WERI-Rb-1 (cell line): ENCODE results near the gene TRAPPC11.
A peak's percentile ranks its signal among the peaks of the same experiment; 100 is the strongest.

ENCODE experiments used
- DNase-seq: peaks from one replicate; pipeline ENCODE4 v3.0.0-alpha.2; 2020
- H3K27ac ChIP-seq: fragments of 250-450 bp; sonication (Bioruptor Pico); 2 replicates; pipeline ENCODE4 v1.5.1; 2020; ENCODE audit warnings: mild to moderate bottlenecking, moderate library complexity
- H3K27me3 ChIP-seq: fragments of 250-450 bp; sonication (Bioruptor Pico); 2 replicates; pipeline ENCODE4 v1.5.1; 2021; ENCODE audit warnings: mild to moderate bottlenecking, low read depth, moderate library complexity; ENCODE audit not compliant: insufficient read depth, severe bottlenecking
- H3K36me3 ChIP-seq: fragments of 250-450 bp; sonication (Bioruptor Pico); 2 replicates; pipeline ENCODE4 v1.5.1; 2020; ENCODE audit warnings: mild to moderate bottlenecking, moderate library complexity
- H3K4me3 ChIP-seq: 2 replicates; pipeline ENCODE4 v1.5.1; 2011; ENCODE audit warnings: low read depth, mild to moderate bottlenecking, control low read depth, low read length
- H3K9me3 ChIP-seq: fragments of 250-450 bp; sonication (Bioruptor Pico); 2 replicates; pipeline ENCODE4 v1.5.1; 2021; ENCODE audit warnings: mild to moderate bottlenecking, moderate library complexity; ENCODE audit not compliant: severe bottlenecking
- CTCF ChIP-seq: IDR thresholded peaks from 2 replicates; pipeline ENCODE4 v1.5.1; 2011; ENCODE audit warnings: low read depth, mild to moderate bottlenecking, control low read depth, inconsistent platforms, low read length

Gene TRAPPC11

GRCh38 chr4:183645326-183645725 lies 13.8 kb upstream of the TRAPPC11 start:
- Histone ChIP-seq H3K36me3 (peaks cover 70% of the 10 kb centered on the region), H3K9me3 (no peaks in the 10 kb centered on the region), H3K27ac (no peak overlapping the region), H3K27me3 (no peaks in the 10 kb centered on the region), H3K4me3 (no peak overlapping the region)
- DNase-seq, result no peak
- no peak for TF ChIP-seq CTCF

GRCh38 chr4:183657564-183657963 lies 1.5 kb upstream of the TRAPPC11 start:
- TF ChIP-seq CTCF, result no peak
- Histone ChIP-seq H3K36me3 (peaks cover 22% of the 10 kb centered on the region), H3K27me3 (no peaks in the 10 kb centered on the region), H3K9me3 (no peaks in the 10 kb centered on the region), H3K4me3 (no peak overlapping the region), H3K27ac (no peak overlapping the region)
- DNase-seq, result no peak

GRCh38 chr4:183658362-183659028 lies 598 bp upstream of the TRAPPC11 start:
- TF ChIP-seq CTCF, result no peak
- peak overlapping the region; percentile 97 for H3K4me3 ChIP-seq
- no peaks in the 10 kb centered on the region for H3K9me3 ChIP-seq
- H3K27ac ChIP-seq, result peak overlapping the region; percentile 84
- H3K36me3 ChIP-seq, result peaks cover 14% of the 10 kb centered on the region
- DNase-seq, result no peak
- no peaks in the 10 kb centered on the region for H3K27me3 ChIP-seq

- TF ChIP-seq CTCF, result no peak
- H3K9me3 ChIP-seq, result no peaks in the 10 kb centered on the region
- H3K27ac ChIP-seq, result peak overlapping the region; percentile 84
- peak overlapping the region; percentile 97 for H3K4me3 ChIP-seq
- no peak for DNase-seq
- H3K27me3 ChIP-seq, result no peaks in the 10 kb centered on the region
- peaks cover 9% of the 10 kb centered on the region for H3K36me3 ChIP-seq
Measured at GRCh38 chr4:183659872-183660242, 764 bp downstream of the TRAPPC11 start.

- Histone ChIP-seq H3K27ac (no peak overlapping the region), H3K9me3 (no peaks in the 10 kb centered on the region), H3K4me3 (no peak overlapping the region), H3K27me3 (no peaks in the 10 kb centered on the region), H3K36me3 (peaks cover 44% of the 10 kb centered on the region)
- no peak for DNase-seq
- no peak for TF ChIP-seq CTCF
Measured at GRCh38 chr4:183666088-183666487, 7.0 kb downstream of the TRAPPC11 start.

- Histone ChIP-seq H3K4me3 (no peak overlapping the region), H3K27ac (no peak overlapping the region), H3K36me3 (peaks cover 46% of the 10 kb centered on the region), H3K9me3 (no peaks in the 10 kb centered on the region), H3K27me3 (no peaks in the 10 kb centered on the region)
- TF ChIP-seq CTCF, result no peak
- no peak for DNase-seq
Measured at GRCh38 chr4:183670251-183670650, 11.2 kb downstream of the TRAPPC11 start.
